NCI-H2029 (cell line): ENCODE measurements around the gene GSTM1.
"Not testable (repeated sequence)": the region's sequence is repeated elsewhere in the genome, so short reads cannot be mapped to it uniquely, and the experiment has no call there.

ENCODE experiments used
- DNase-seq: peaks from one replicate; lab custom pipeline; 2025; lab: John Stamatoyannopoulos, UW

GSTM1 gene

DNA sequence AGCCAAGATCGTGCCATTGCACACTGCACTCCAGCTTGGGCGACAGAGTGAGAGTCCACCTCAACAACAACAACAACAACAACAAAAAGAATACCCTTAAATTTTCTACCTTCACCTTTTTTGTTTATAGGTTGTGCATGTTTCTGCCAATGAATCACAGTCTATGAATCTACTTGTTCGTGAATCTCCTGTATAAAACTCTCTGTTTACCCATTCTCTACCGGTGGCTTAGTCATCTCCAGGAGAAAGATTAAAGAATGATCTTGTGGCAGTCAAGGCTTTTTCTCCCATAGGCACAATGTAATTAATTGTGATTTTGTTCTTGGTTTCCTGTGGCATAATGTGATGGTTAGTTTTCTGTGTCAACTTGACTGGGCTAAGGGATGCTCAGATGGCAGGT, 10.2 kb downstream of the GSTM1 start:
- not testable (repeated sequence) for DNase-seq

GRCh38 chr1:109702940-109703339, 15.3 kb downstream of the GSTM1 start:
- DNase-seq = not testable (repeated sequence)

DNA sequence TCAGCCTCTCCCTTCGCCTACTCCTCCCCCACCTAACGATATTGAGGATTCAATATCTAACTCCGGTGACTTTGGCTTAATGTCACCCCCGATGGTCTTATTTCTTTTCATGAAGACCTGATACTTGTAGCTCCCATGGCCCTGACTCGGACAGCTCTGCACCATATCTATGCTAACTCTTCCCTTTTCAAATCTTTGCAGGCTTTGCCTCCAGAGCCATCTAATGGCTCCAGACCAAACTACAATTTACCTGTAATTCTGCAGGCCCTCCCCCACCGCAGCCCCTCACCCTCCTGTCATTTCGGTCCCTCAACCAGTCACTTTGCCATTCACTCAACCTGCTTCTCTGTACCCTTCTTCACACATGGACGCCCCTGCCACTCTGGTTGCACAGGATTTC, 16.6 kb downstream of the GSTM1 start:
- DNase-seq = no peak

GRCh38 chr1:109705411-109705810, 17.8 kb downstream of the GSTM1 start:
- DNase-seq = no peak

- DNase-seq = not testable (repeated sequence)
Observed at GRCh38 chr1:109708949-109709348, 21.3 kb downstream of the GSTM1 start.

- not testable (repeated sequence) for DNase-seq
Observed at GRCh38 chr1:109709822-109710221, 22.2 kb downstream of the GSTM1 start.

DNA sequence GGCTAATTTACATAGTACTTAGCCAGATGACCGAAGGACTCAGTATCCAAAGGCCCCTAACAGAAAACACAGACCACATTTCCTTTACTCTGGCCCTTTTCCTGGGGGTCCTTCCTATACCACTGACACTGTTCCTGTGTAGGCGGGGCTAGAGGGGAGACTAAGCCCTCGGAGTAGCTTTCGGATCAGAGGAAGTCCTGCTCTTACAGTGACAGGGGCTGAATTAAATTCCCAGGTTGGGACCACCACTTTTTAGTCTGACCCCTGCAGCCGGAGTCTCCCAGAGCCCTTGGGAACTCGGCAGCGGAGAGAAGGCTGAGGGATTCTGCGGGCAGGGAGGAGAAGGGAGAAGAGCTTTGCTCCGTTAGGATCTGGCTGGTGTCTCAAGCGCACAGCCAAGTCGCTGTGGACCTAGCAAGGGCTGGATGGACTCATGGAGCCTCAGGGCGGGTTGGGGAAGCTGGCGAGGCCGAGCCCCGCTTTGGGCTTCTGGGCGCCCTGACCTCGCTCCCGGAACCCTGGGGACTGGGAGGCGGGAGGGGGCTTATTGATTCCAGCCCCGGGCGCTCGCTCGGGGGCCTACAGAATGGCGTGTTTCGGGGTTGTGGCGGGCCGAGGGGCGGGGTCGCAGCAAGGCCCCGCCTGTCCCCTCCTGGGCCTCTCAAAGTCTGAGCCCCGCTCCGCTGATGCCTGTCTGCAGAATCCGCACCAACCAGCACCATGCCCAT, 24.1 kb downstream of the GSTM1 start, which contains the start of gene GSTM5:
TSS of gene GSTM5 (plus strand) at position 659 of the 728 bp plus-strand sequence. CDS start at position 721, 62 bp downstream.
- DNase-seq = not testable (repeated sequence)

DNA sequence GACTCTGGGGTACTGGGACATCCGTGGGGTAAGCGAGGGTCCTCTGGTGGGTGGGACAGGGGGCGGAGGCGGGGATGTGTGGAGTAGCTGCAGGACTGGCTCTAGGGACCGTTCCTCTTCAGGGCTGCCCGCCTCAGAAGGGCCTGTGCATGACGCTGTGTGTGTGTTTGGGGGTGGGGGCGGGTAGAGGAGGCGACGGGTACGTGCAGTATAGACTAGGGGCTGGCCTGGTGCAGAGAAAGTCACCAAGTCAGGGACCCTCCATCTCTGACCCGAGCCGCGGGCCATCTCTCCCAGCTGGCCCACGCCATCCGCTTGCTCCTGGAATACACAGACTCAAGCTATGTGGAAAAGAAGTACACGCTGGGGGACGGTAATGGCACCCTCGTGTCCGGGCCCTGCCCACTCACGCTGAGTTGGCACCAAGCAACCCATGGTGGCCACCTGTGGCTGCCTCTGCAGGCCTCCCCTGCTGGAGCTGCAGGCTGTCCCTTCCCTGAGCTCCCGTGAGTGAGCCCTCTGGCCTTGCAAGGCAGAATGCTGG, 24.8 kb downstream of the GSTM1 start:
- no peak for DNase-seq

DNA sequence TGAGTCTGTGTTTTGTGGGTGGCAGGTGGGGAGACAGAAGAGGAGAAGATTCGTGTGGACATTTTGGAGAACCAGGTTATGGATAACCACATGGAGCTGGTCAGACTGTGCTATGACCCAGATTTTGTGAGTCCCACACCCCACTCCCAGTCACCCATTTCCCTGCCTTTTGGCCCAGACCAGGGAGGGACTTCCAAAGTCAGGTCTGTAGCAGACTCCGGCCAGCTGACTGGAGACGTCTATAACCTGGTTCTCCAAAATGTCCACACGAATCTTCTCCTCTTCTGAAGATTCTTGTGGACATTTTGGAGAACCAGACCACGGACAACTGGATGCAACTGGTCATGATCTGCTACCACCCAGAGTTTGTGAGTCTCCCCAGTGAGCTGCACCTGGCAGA, 26.0 kb downstream of the GSTM1 start:
- no peak for DNase-seq

- DNase-seq = no peak
Observed at GRCh38 chr1:109714661-109715372, 27.2 kb downstream of the GSTM1 start.

DNA sequence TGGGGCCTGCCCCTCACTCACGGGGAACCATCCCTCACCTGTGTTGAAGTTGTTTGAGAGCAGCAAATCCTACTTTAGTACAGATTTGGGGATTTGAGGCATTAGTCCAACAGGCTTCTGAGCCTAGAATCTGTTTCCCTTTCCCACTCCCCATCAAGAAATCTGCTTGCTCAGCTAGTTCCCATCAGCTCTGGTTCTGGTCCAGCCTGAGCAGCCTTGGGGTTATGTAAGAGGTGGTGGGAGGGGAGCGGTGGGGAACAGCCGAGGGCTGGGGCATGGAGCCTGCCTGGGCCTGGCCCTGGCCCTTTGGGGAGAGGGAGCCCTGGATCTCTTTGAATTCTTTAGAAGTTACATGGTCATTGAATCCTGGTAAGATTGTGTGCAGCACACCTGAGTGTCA, 28.5 kb downstream of the GSTM1 start:
- DNase-seq = no peak

- no peak for DNase-seq
Observed at GRCh38 chr1:109716570-109717090, 29.0 kb downstream of the GSTM1 start.

- no peak for DNase-seq
Observed at GRCh38 chr1:109717729-109718128, 30.1 kb downstream of the GSTM1 start.

DNA sequence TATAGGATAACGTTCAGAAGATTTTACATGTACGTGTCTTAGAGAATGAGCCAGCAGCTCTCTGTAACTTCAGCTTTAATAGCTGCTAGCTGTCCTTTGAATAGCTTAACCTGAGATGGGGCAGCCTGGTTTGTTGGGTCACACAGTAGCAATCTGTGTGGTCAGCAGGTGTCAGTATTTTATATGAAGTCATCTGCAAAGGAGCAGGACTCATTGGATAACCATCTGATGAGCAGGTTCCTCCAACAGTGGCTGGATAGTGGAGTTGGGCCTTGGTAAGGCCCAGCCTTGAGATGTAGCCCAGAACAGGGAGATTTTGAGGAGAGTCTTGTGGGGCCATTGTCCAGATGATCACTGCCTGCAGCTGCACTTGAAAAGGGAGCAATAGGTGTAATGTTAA, 30.9 kb downstream of the GSTM1 start:
- DNase-seq = no peak

DNA sequence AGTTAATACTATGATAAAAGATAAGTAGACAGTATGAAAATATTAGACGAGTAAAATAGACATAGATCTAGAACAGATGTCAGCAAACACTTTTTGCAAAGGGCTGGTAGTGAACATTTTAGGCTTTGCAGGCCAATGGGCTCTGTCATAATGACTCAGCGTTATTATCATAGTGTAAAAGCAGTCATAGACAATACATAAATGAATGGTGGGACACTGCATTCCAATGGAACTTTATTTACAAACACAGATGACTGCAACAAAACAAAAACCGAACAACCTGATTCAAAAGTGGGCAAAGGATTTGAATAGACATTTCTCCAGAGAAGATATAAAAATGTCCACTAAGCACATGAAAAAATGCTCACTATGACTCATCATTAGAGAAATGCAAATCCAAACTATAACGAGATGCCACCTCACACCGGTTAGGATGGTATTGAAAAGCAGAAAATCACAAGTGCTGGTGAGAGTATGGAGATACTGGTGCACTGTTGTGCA, 31.8 kb downstream of the GSTM1 start:
- DNase-seq = no peak

DNA sequence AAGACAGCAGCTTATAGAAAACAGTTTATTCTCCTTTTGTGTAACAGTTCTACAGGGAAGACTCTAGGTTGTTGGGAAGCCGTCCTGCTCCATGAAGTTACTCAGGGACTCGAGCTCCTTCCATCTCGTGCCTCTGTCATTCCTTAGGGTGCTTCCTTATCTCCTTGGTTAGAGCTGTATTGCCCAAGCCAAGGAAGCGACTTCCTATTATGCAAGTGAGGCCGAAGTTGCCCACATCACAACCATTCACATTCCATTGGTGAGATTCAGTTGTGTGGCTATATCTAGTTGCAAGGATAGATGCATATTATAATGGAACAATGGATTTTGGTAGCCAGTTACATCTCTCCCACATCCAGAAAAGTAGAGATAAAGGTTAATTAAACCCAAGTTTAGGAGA, 33.4 kb downstream of the GSTM1 start:
- DNase-seq = no peak

DNA sequence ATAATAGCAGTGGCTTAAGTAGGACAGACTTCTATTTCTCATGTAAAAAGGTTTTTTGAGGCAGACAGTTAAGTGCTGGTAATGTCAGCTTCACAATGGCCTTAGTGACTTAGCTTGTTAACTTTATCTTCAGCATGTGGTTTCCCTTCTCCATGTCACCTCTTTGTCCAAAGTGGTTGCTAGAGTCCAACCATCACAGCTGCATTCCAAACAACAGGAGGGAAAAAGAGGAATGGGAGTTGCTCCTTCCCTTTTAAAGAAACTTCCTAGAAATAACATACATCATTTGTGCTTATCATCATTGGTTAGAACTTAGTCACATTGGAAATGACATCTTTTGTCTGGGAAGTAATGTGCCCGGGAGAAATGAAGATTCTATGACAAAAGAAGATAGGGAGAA, 34.4 kb downstream of the GSTM1 start:
- no peak for DNase-seq

DNA sequence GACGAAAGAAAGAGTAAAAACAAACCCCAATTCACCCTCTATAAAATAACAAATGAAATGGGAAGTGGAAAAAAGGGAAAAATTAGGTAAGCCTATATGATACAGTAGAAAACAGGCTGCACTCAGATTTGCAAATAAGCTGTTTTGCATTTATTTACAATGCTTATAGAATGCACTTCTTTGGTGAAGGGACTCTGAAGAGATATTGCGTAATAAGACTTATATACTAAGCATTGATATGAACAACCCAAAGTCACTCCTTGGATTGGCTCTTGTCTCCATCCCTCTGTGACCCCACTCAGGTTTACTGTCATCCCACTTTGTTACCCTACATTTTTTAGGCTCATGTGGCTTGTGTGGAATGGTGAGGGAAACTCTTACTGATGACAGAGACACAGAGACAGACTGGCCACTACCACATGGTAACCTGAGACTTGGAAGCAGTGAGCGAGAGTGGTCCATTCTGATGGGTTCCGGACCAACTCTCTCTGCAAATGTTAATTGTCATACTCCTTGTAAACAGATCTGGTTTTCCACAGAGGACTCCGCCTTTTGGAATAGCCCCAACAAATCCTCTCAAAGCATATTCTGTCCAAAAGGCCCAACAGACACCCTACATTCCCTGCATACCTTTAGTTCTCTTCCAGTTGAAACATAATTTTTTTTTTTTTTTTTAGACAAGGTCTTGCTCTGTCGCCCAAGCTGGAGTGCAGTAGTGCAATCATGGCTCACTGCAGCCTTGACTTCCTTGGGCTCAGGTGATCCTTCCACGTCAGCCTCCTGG, 35.5 kb downstream of the GSTM1 start:
- DNase-seq = no peak

GRCh38 chr1:109724933-109725332, 37.3 kb downstream of the GSTM1 start:
- no peak for DNase-seq

DNA sequence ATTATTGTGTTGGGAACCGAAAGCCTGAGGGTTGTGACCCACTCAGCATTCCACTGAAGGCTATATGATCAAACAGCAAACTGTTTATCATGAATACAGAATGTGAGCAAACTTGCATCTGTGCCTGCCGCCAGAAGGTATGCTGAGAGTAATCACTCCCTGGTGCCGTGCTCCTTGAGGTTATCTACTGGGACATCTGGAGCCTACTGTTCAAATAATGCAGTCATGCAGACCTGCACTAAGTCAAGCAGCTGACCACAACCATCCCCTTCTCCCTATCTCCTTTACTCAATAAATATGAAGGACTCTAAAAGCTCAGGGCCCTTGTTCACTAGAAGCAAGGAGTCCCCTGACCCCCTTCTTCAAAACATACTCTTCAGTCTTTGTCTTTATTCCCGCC, 37.9 kb downstream of the GSTM1 start:
- no peak for DNase-seq

- DNase-seq = no peak
Observed at GRCh38 chr1:109726007-109726406, 38.4 kb downstream of the GSTM1 start.
